GM15510 (cell line): ENCODE data around the gene ACAA1.

Experiments
- POLR2A ChIP-seq: IDR thresholded peaks from 3 replicates; pipeline ENCODE4 v1.6.1; 2011; ENCODE audit warnings: borderline replicate concordance; ENCODE audit not compliant: insufficient read length; ENCODE audit errors: extremely low read depth

Gene ACAA1

GRCh38 chr3:38136777-38137614, at the start of gene ACAA1:
Gene ACAA1 (minus strand): TSS chr3:38137127. CDS start chr3:38137035, 92 bp downstream.
- peak; percentile 82 for TF ChIP-seq POLR2A

GRCh38 chr3:38177181-38177580, 40.3 kb upstream of the ACAA1 start:
- TF ChIP-seq POLR2A = no peak

- no peak for TF ChIP-seq POLR2A
Measured at GRCh38 chr3:38173834-38174418, 37.0 kb upstream of the ACAA1 start.

- TF ChIP-seq POLR2A = no peak
Measured at GRCh38 chr3:38171622-38172021, 34.7 kb upstream of the ACAA1 start.

GRCh38 chr3:38170722-38171121, 33.8 kb upstream of the ACAA1 start:
- no peak for TF ChIP-seq POLR2A

GRCh38 chr3:38169027-38169317, 32.0 kb upstream of the ACAA1 start:
- no peak for TF ChIP-seq POLR2A

GRCh38 chr3:38168151-38169026, 31.5 kb upstream of the ACAA1 start:
- TF ChIP-seq POLR2A = no peak

- no peak for TF ChIP-seq POLR2A
Measured at GRCh38 chr3:38167591-38167990, 30.7 kb upstream of the ACAA1 start.

- no peak for TF ChIP-seq POLR2A
Measured at GRCh38 chr3:38165722-38166387, 28.9 kb upstream of the ACAA1 start.

GRCh38 chr3:38164952-38165721, 28.2 kb upstream of the ACAA1 start, which contains the start of gene OXSR1:
Gene OXSR1 (plus strand): TSS chr3:38165537. CDS start chr3:38165877, 340 bp downstream.
- peak; percentile 88 for TF ChIP-seq POLR2A

GRCh38 chr3:38164643-38164951, 27.7 kb upstream of the ACAA1 start:
- no peak for TF ChIP-seq POLR2A

GRCh38 chr3:38163841-38164642, 27.1 kb upstream of the ACAA1 start:
- TF ChIP-seq POLR2A = no peak

- TF ChIP-seq POLR2A = no peak
Measured at GRCh38 chr3:38163117-38163840, 26.4 kb upstream of the ACAA1 start.
